ENCODE data around the gene GLCE. TPM values are rescaled to one million over a fixed set of nuclear protein-coding genes. Genes with fewer than 3 reads are reported as not detected.

The GLCE gene
- total RNA-seq, 4 donors from 2014 or later: 5.9 to 18.8 (median 10.2) TPM

GRCh38 chr15:69234676-69235075 lies 74.2 kb downstream of the GLCE start:
- Histone ChIP-seq H3K4me1 (no peaks in the 10 kb centered on the region), H3K4me3 (no peak overlapping the region), H3K9me3 (no peaks in the 10 kb centered on the region), H3K27me3 (no peaks in the 10 kb centered on the region), H3K27ac (no peak overlapping the region), H3K36me3 (no peaks in the 10 kb centered on the region)
- TF ChIP-seq POLR2A (IDR thresholded peaks at IDR 0.05): no peak
- no peak for TF ChIP-seq CTCF (IDR thresholded peaks at IDR 0.05)
- TF ChIP-seq EP300 (IDR thresholded peaks at IDR 0.05): no peak
- no peak for TF ChIP-seq POLR2AphosphoS5 (IDR thresholded peaks at IDR 0.05)
- no peak for ATAC-seq

- no peaks in the 10 kb centered on the region for H3K9me3 ChIP-seq
Observed at GRCh38 chr15:69236505-69236904, 76.1 kb downstream of the GLCE start.

GRCh38 chr15:69237718-69238117 lies 77.3 kb downstream of the GLCE start:
- 92 to 95% methylated on average over 1 of the region's 1 CpG for WGBS, 2 donors (ENCODE audit: low coverage in 1 of 2)
- Histone ChIP-seq H3K36me3 (no peaks in the 10 kb centered on the region), H3K27me3 (no peaks in the 10 kb centered on the region), H3K4me3 (no peak overlapping the region), H3K4me1 (no peaks in the 10 kb centered on the region), H3K27ac (no peak overlapping the region), H3K9me3 (no peaks in the 10 kb centered on the region)
- no peak for ATAC-seq
- TF ChIP-seq POLR2AphosphoS5 (IDR thresholded peaks at IDR 0.05): no peak
- TF ChIP-seq POLR2A (IDR thresholded peaks at IDR 0.05): no peak
- TF ChIP-seq EP300 (IDR thresholded peaks at IDR 0.05): no peak
- no peak for TF ChIP-seq CTCF (IDR thresholded peaks at IDR 0.05)

More at GRCh38 chr15:69236505-69236904, 76.1 kb downstream of the GLCE start:
- H3K36me3 ChIP-seq: no peaks in the 10 kb centered on the region
- 73 to 87% methylated on average over 4 of the region's 4 CpGs for WGBS, 2 donors (ENCODE audit: low coverage in 1 of 2)
- no peak overlapping the region for H3K4me3 ChIP-seq
- TF ChIP-seq POLR2AphosphoS5 (IDR thresholded peaks at IDR 0.05): no peak
- no peak for TF ChIP-seq POLR2A (IDR thresholded peaks at IDR 0.05)
- TF ChIP-seq EP300 (IDR thresholded peaks at IDR 0.05): no peak
- no peak for TF ChIP-seq CTCF (IDR thresholded peaks at IDR 0.05)
- no peak overlapping the region for H3K27ac ChIP-seq
- H3K27me3 ChIP-seq: no peaks in the 10 kb centered on the region
- no peak for ATAC-seq
- no peaks in the 10 kb centered on the region for H3K4me1 ChIP-seq

GRCh38 chr15:69244798-69245197 lies 84.4 kb downstream of the GLCE start:
- no peak for ATAC-seq
- Histone ChIP-seq H3K4me1 (no peaks in the 10 kb centered on the region), H3K36me3 (no peaks in the 10 kb centered on the region), H3K4me3 (no peak overlapping the region), H3K27ac (no peak overlapping the region), H3K9me3 (no peaks in the 10 kb centered on the region), H3K27me3 (no peaks in the 10 kb centered on the region)
- WGBS, 2 donors (ENCODE audit: low coverage in 1 of 2): 0 to 17% methylated on average over 1 to 2 of the region's 2 CpGs
- TF ChIP-seq CTCF (IDR thresholded peaks at IDR 0.05): no peak
- TF ChIP-seq EP300 (IDR thresholded peaks at IDR 0.05): no peak
- TF ChIP-seq POLR2A (IDR thresholded peaks at IDR 0.05): no peak
- no peak for TF ChIP-seq POLR2AphosphoS5 (IDR thresholded peaks at IDR 0.05)

- Histone ChIP-seq H3K27ac (no peak overlapping the region), H3K4me1 (no peaks in the 10 kb centered on the region), H3K27me3 (no peaks in the 10 kb centered on the region), H3K36me3 (peaks cover 0 to 9% of the 10 kb centered on the region in 2 donors), H3K4me3 (no peak overlapping the region), H3K9me3 (no peaks in the 10 kb centered on the region)
- no peak for ATAC-seq
- 17 to 27% methylated on average over 3 of the region's 3 CpGs for WGBS, 2 donors (ENCODE audit: low coverage in 1 of 2)
- no peak for TF ChIP-seq POLR2A (IDR thresholded peaks at IDR 0.05)
- no peak for TF ChIP-seq EP300 (IDR thresholded peaks at IDR 0.05)
- no peak for TF ChIP-seq POLR2AphosphoS5 (IDR thresholded peaks at IDR 0.05)
- no peak for TF ChIP-seq CTCF (IDR thresholded peaks at IDR 0.05)
Observed at GRCh38 chr15:69253156-69253555, 92.7 kb downstream of the GLCE start.
